ENCODE results near the gene CYTIP. TPM values are rescaled to one million over a fixed set of nuclear protein-coding genes. Genes with fewer than 3 reads are reported as not detected.

Gene CYTIP
- total RNA-seq, 4 donors from 2014 or later = 5.3 to 10.8 (median 7.1) TPM

DNA sequence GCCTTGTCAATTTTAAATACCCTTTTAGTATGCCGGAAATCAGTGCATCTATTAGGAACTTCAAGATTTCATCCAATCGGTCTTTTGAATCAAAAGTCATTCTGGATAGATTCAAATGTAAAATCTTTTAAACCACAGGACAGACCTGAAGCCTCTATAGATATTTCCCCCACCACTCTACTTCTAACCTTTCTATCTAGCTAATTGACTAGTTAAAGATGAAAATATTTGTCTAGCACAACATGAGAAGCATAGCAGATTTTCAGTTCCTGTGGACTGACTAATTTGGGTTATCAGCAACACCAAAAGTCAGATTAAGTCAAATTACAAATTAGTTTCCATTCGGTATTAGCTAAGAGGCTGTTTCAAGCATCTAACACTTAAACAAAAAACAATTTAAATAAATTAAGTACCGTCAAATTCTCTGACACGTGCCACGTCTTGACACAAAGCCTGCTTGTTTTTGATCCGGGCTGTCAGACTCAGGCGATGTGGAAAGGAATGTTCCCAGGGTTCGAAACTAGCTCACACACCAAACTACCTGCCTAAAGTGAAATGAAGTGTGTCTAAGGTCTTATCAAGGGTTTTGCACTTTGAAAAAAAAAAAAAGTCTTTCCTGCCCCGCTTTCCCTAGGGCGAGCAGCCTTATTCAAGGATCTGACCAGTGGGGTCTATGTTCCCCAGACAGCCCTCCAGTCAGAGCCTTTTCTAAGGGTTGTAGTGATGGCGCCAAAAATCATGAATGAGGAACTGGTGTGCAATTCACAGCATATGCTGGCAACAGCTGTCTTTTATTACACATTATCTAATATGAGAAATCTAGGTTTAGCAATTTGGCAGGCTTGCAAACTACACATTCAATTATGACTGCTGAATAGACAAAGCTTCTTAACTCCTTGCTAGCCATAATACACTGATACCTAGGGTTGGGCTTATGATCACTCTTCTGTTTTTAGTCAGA lies 4.7 kb downstream of the CYTIP start:
- DNase-seq (ENCODE audit: low spot score in 2 of 2) = no peak
- whole genome bisulfite sequencing, 2 donors = 44 to 45% methylated on average over 12 of the region's 12 CpGs
- no peak overlapping the region for H3K4me3 ChIP-seq (ENCODE audit: low read depth, poor library complexity, severe bottlenecking)
- intact Hi-C loops (cut with DNase I; ENCODE audit: low total_unique reads) = no loop called here
- TF ChIP-seq CTCF (IDR thresholded peaks at IDR 0.05) (no peak), POLR2A (IDR thresholded peaks at IDR 0.05) (no peak)

GRCh38 chr2:157433394-157433793 lies 10.5 kb downstream of the CYTIP start:
- TF ChIP-seq POLR2A (IDR thresholded peaks at IDR 0.05) (no peak), CTCF (IDR thresholded peaks at IDR 0.05) (no peak)
- 24 to 25% methylated on average over 1 of the region's 1 CpG for WGBS, 2 donors
- intact Hi-C loops (cut with DNase I; ENCODE audit: low total_unique reads) = no loop called here
- DNase-seq (ENCODE audit: low spot score in 2 of 2) = no peak
- no peak overlapping the region for H3K4me3 ChIP-seq (ENCODE audit: low read depth, poor library complexity, severe bottlenecking)

DNA sequence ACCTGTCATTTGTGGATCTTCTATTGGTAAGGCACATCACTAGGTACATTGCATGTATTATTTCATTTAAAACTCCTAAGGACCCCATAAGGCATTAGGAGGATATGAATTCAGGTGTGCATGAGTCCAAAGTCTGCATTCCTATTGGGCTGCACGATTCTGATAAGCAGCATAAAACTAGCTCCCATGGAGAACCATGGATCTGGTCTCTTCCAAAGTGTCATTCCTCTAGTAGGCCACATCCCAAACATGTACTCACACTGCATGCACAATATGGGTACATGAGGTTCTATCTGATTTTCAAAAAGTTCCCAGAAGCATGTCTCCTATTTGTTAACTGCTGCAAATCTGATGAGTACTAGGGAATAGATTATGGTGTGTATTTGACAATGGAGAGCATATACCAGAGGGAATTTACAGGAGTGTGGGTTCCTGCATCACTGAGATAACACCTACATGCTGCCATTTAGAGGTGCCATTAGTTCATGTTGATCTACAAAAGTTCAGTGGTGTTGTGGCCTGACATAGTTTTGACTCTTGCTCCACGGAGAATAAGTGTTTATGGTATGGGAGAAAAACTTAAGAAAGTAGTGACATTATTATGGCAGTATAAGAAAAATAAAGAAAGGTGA lies 11.3 kb downstream of the CYTIP start:
- WGBS, 2 donors = 80 to 83% methylated on average over 2 of the region's 2 CpGs
- no peak overlapping the region for H3K4me3 ChIP-seq (ENCODE audit: low read depth, poor library complexity, severe bottlenecking)
- DNase-seq (ENCODE audit: low spot score in 2 of 2) = no peak
- TF ChIP-seq CTCF (IDR thresholded peaks at IDR 0.05) (no peak), POLR2A (IDR thresholded peaks at IDR 0.05) (no peak)
- intact Hi-C loops (cut with DNase I; ENCODE audit: low total_unique reads) = no loop called here

GRCh38 chr2:157431176-157431575 lies 12.7 kb downstream of the CYTIP start:
- no peak overlapping the region for H3K4me3 ChIP-seq (ENCODE audit: low read depth, poor library complexity, severe bottlenecking)
- 88 to 93% methylated on average over 3 of the region's 3 CpGs for WGBS, 2 donors
- DNase-seq (ENCODE audit: low spot score in 2 of 2) = no peak
- TF ChIP-seq POLR2A (IDR thresholded peaks at IDR 0.05) = no peak
- TF ChIP-seq CTCF (IDR thresholded peaks at IDR 0.05) = no peak
- intact Hi-C loops (cut with DNase I; ENCODE audit: low total_unique reads) = no loop called here

DNA sequence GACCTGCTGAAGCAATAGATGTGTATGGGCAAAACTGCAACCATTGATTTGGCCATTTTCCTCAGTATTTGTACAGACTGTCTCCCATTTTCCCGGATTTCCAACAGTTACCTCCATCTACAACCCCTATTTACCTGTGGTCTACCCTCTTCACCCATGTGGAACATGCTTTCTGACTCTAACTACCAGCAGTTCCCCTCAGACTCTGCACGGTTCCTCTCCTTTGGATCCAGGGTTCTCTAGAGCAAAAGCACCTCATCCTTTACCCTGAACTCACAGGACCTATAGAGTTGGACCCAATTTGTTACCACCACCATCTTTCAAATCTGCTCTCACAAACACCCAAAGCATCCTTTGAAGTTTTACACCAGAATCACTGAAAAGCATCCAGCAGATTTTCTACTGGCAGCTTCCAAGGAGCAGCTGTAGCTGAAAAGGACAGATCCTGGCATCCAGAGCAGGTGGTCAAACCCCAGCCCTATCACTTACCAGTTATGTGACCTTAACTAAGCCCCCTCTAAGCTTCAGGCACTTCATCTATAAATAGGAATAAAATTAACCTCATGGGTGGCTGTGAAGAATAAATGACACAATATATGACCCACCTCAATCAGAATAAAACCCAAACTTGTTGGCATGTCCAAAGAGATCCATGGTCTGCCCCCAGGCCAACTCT lies 15.3 kb downstream of the CYTIP start:
- intact Hi-C loops (cut with DNase I; ENCODE audit: low total_unique reads) = no loop called here
- TF ChIP-seq POLR2A (IDR thresholded peaks at IDR 0.05) (no peak), CTCF (IDR thresholded peaks at IDR 0.05) (no peak)
- no peak overlapping the region for H3K4me3 ChIP-seq (ENCODE audit: low read depth, poor library complexity, severe bottlenecking)
- no peak for DNase-seq (ENCODE audit: low spot score in 2 of 2)
- 82 to 83% methylated on average over 2 of the region's 2 CpGs for WGBS, 2 donors

Measured in lower leg skin (tissue), 4 donors.